ENCODE data around the gene TRIM33. TPM values are rescaled to one million over a fixed set of nuclear protein-coding genes. Genes with fewer than 3 reads are reported as not detected.

TRIM33 gene
- total and polyA plus RNA-seq, 2 of the 13 experiments (the other 11 are each of a cell fraction or from before 2014, with no cell fraction given), result 35.5 to 42.2 TPM

DNA sequence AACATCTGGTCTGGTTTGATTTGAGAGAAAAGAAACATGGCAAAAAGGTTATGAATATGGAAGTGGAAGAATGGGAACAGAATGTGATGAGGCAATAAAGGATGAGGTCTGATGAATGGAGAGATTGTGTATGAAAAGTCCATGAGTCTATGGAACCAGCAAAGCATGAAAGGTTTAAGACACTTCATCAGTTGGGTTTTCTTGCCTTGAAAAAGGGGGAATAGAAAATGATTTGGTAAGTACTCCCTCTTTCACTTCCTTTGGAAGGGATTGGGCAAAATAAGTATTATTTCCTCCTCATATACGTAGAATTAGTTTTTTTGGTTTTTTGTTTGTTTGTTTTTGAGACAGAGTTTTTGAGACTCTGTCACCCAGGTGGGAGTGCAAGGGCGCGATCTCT lies 155.8 kb downstream of the TRIM33 start:
- Histone ChIP-seq H3K4me3 (replicated peaks in 1 of 3; ENCODE audit: insufficient read depth in 1 of 3, low read depth in 2 of 3, low read length in 3 of 3) (no peak overlapping the region), H3K36me3 (replicated peaks in 1 of 2; ENCODE audit: control insufficient read depth in 1 of 2, insufficient read depth in 2 of 2, low read length in 2 of 2) (no peaks in the 10 kb centered on the region), H3K27me3 (ENCODE audit: control insufficient read depth in 1 of 2, insufficient read depth in 2 of 2, low read length in 2 of 2) (peaks cover 0 to 26% of the 10 kb centered on the region in 2 experiments; a peak in 3 of 5 replicates), H2AFZ (ENCODE audit: low read length) (no peak overlapping the region), H3K9me3 (ENCODE audit: low read length) (no peaks in the 10 kb centered on the region), H3K9ac (ENCODE audit: insufficient read depth, low read depth, low read length) (no peak overlapping the region), H3K79me2 (ENCODE audit: insufficient read depth, low read length) (no peaks in the 10 kb centered on the region), H3K4me2 (ENCODE audit: low read depth, low read length) (no peak overlapping the region), H3K27ac (ENCODE audit: extremely low read length, insufficient read depth, low read length) (no peak overlapping the region), H3K4me1 (ENCODE audit: insufficient read depth, low read length) (0 out of 2 replicates have a peak, but pooled peaks cover 13% of the 10 kb centered on the region), H4K20me1 (ENCODE audit: insufficient read depth, low read length) (no peaks in the 10 kb centered on the region)
- no peak for FAIRE-seq
- 77% methylated on average over 3 of the region's 3 CpGs for WGBS (ENCODE audit: low lambda C conversion rate)
- no peak for TF ChIP-seq TIGD3 (CRISPR knock-in tag; IDR thresholded peaks at IDR 0.05; ENCODE audit: borderline replicate concordance)
- no peak for TF ChIP-seq NFE2L2 (IDR thresholded peaks at IDR 0.05; ENCODE audit: low read length)
- no peak for TF ChIP-seq SP140L (CRISPR knock-in tag; IDR thresholded peaks at IDR 0.05; ENCODE audit: borderline replicate concordance)
- no peak for TF ChIP-seq ZNF230 (CRISPR knock-in tag; IDR thresholded peaks at IDR 0.05)
- TF ChIP-seq GFI1 (CRISPR knock-in tag; IDR thresholded peaks at IDR 0.05; ENCODE audit: borderline replicate concordance), result no peak
- no peak for TF ChIP-seq HDAC6 (IDR thresholded peaks at IDR 0.05; ENCODE audit: low read depth, low read length)
- no peak for TF ChIP-seq ZNF256 (CRISPR knock-in tag; conservative IDR thresholded peaks at IDR 0.05)
- no peak for TF ChIP-seq ZNF580 (CRISPR knock-in tag; IDR thresholded peaks at IDR 0.05; ENCODE audit: borderline replicate concordance, low read depth)
- TF ChIP-seq PCBP1 (IDR thresholded peaks at IDR 0.05; ENCODE audit: borderline replicate concordance, low read depth, low read length), result no peak
- TF ChIP-seq ZUFSP (CRISPR knock-in tag; IDR thresholded peaks at IDR 0.05; ENCODE audit: borderline replicate concordance), result no peak
- TF ChIP-seq HNF4A (CRISPR knock-in tag; IDR thresholded peaks at IDR 0.05), result no peak
- no peak for TF ChIP-seq ZNF3 (CRISPR knock-in tag; IDR thresholded peaks at IDR 0.05)
- no peak for TF ChIP-seq ZNF281 (CRISPR knock-in tag; IDR thresholded peaks at IDR 0.05; ENCODE audit: borderline replicate concordance)
- TF ChIP-seq ZNF260 (CRISPR knock-in tag; IDR thresholded peaks at IDR 0.05; ENCODE audit: borderline replicate concordance, low read depth), result no peak
- TF ChIP-seq, protein P1, sequence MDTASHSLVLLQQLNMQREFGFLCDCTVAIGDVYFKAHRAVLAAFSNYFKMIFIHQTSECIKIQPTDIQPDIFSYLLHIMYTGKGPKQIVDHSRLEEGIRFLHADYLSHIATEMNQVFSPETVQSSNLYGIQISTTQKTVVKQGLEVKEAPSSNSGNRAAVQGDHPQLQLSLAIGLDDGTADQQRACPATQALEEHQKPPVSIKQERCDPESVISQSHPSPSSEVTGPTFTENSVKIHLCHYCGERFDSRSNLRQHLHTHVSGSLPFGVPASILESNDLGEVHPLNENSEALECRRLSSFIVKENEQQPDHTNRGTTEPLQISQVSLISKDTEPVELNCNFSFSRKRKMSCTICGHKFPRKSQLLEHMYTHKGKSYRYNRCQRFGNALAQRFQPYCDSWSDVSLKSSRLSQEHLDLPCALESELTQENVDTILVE (CRISPR knock-in tag; IDR thresholded peaks at IDR 0.05), result no peak
- no peak for TF ChIP-seq SETDB1 (CRISPR knock-in tag; IDR thresholded peaks at IDR 0.05; ENCODE audit: borderline replicate concordance)
- no peak for DNase-seq (ENCODE audit: low spot score)
- in situ Hi-C loops (cut with HindIII; ENCODE audit: extremely low pct_ligation_motif_present, low pct_unique_long_range_greater_than_20kb), result loop anchor here (25.0 kb wide), 1 partner anchor 332 kb away; the partner anchor contains the start of gene AMPD1
- ChIA-PET CTCF (ENCODE audit: low intra/inter-chr PET ratio, low total read pairs) (no interaction called here), POLR2A (no interaction called here)
- no peak for ATAC-seq
- intact Hi-C loops (cut with micrococcal nuclease; ENCODE audit: unreplicated experiment), result no loop called here
- BruUV-seq (replicated peaks), result no TSS peak
